Measurements from ENCODE around the gene RBM26.
"Not testable (repeated sequence)": the region's sequence is repeated elsewhere in the genome, so short reads cannot be mapped to it uniquely, and the experiment has no call there.

RBM26 gene

GRCh38 chr13:79279735-79280134, 126.3 kb downstream of the RBM26 start:
- DNase-seq (ENCODE audit: low read depth) = not testable (repeated sequence)

- DNase-seq (ENCODE audit: low read depth) = no peak
Observed at GRCh38 chr13:79273045-79273444, 133.0 kb downstream of the RBM26 start.

- no peak for DNase-seq (ENCODE audit: low read depth)
Observed at GRCh38 chr13:79271616-79272015, 134.4 kb downstream of the RBM26 start.

- DNase-seq (ENCODE audit: low read depth) = no peak
Observed at GRCh38 chr13:79270859-79271258, 135.2 kb downstream of the RBM26 start.
